ENCODE data around the gene ADRA2A. TPM values are rescaled to one million over a fixed set of nuclear protein-coding genes. Genes with fewer than 3 reads are reported as not detected.

The ADRA2A gene
- total and polyA plus RNA-seq, 10 of the 15 experiments (the other 5 are each of a cell fraction or from before 2014, with no cell fraction given), result 0.08 TPM; not detected in 9

DNA sequence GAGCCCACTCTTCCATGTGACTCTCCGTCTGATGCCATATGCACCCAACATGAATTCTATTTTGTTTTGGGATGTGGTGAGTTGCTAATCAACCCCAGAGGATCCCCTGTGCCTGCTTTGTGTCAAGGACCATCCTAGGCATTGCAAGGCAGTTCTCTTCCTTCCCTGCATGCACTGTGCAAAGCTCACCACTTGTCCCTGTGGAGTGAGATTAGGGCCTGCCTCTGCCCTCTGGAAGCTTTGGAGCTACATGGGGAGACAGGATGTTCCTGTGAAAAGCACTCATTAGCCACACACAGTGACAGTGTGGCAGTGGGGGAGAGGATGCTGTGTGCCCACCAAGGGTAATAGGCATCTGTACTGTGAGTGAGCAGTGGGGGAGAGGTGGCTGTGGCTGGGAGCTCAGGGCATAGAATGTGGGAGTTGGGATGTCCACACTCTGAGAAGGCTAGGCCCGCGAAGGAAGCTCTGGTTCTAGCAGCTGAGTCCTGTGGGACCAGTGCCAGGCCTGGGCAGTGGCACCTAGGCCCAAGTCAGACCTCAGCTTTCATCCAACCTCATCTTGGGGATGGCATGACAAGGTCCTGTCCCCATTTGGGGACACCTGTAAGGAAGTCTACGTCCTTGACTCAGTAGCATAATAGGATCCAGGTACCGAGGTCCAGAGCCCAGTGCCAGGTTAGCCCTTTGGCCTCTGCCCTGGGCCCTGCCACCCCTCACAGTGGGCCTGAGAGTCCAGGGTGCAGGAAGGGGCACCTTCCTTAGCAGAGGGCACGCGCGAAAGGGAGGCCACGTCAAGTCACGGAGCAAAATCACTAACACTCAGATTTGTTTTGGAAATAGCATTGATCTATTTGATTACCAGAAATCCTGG, 6.6 kb downstream of the ADRA2A start (continued):
- TF ChIP-seq PRDM15 (CRISPR knock-in tag; IDR thresholded peaks at IDR 0.05) (no peak), ETV6 (conservative IDR thresholded peaks at IDR 0.05 in 1 of 2, IDR thresholded peaks at IDR 0.05 in 1 of 2; ENCODE audit: borderline replicate concordance in 1 of 2, low read depth in 1 of 2) (no peak), HCFC1 (IDR thresholded peaks at IDR 0.05; ENCODE audit: low read length) (no peak), RUNX3 (IDR thresholded peaks at IDR 0.05; ENCODE audit: low read length) (no peak), BCLAF1 (IDR thresholded peaks at IDR 0.05) (no peak), E4F1 (IDR thresholded peaks at IDR 0.05; ENCODE audit: borderline replicate concordance, partially characterized antibody) (no peak), BCL11A (IDR thresholded peaks at IDR 0.05; ENCODE audit: low read depth, low read length) (no peak)
- TF ChIP-seq, protein P1, sequence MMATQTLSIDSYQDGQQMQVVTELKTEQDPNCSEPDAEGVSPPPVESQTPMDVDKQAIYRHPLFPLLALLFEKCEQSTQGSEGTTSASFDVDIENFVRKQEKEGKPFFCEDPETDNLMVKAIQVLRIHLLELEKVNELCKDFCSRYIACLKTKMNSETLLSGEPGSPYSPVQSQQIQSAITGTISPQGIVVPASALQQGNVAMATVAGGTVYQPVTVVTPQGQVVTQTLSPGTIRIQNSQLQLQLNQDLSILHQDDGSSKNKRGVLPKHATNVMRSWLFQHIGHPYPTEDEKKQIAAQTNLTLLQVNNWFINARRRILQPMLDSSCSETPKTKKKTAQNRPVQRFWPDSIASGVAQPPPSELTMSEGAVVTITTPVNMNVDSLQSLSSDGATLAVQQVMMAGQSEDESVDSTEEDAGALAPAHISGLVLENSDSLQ (IDR thresholded peaks at IDR 0.05), result no peak
- TF ChIP-seq, protein P2, sequence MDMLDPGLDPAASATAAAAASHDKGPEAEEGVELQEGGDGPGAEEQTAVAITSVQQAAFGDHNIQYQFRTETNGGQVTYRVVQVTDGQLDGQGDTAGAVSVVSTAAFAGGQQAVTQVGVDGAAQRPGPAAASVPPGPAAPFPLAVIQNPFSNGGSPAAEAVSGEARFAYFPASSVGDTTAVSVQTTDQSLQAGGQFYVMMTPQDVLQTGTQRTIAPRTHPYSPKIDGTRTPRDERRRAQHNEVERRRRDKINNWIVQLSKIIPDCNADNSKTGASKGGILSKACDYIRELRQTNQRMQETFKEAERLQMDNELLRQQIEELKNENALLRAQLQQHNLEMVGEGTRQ (IDR thresholded peaks at IDR 0.05; ENCODE audit: borderline replicate concordance, low read depth, low read length), result no peak

All from GM12878 (cell line).